Measurements from ENCODE around the gene BPIFB6. TPM values are rescaled to one million over a fixed set of nuclear protein-coding genes. Genes with fewer than 3 reads are reported as not detected.

Gene BPIFB6
- total and polyA plus RNA-seq, 10 of the 15 experiments (the other 5 are each of a cell fraction or from before 2014, with no cell fraction given) = not detected

DNA sequence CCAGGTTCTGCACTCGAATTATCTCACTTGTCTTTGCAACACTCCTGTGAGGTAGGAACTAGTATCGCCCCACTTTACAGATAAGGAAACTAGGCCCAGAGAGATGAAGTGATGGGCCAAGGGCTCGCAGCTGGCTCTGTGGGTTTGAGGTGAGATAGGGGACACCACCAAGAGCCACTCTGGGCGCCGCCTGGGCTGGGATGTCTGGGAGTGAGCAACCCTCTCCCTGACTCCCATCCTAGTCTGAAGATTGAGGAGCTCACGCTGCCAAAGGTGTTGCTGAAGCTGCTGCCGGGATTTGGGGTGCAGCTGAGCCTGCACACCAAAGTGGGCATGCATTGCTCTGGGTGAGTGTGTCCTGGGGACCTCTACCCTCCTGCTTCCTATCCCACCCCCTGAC, 27.7 kb downstream of the BPIFB6 start:
- ATAC-seq (no peak), FAIRE-seq (no peak), DNase-seq (ENCODE audit: low read depth, low spot score) (no peak)
- no peaks in the 10 kb centered on the region for H3K79me2 ChIP-seq (ENCODE audit: control insufficient read depth, insufficient read depth, low read length)
- POLR2A ChIA-PET = no interaction called here
- H4K20me1 ChIP-seq (ENCODE audit: control insufficient read depth, insufficient read depth) = no peaks in the 10 kb centered on the region
- CTCF ChIA-PET = no interaction called here
- H3K27ac ChIP-seq (ENCODE audit: control insufficient read depth, insufficient read depth) = no peak overlapping the region
- H2AFZ ChIP-seq (ENCODE audit: control insufficient read depth, low read depth, low read length) = no peak overlapping the region
- H3K36me3 ChIP-seq (ENCODE audit: control insufficient read depth in 2 of 2, insufficient read depth in 2 of 2, low read length in 1 of 2) = no peaks in the 10 kb centered on the region
- no peak overlapping the region for H3K9ac ChIP-seq (ENCODE audit: control insufficient read depth, insufficient read depth, low read length)
- intact Hi-C loops (cut with micrococcal nuclease; ENCODE audit: unreplicated experiment) (no loop called here), in situ Hi-C loops (cut with MboI) (no loop called here)
- WGBS (ENCODE audit: insufficient coverage, insufficient replicate concordance, low lambda C conversion rate, missing lambda C conversion rate) = 14% methylated on average over 7 of the region's 7 CpGs
- TF ChIP-seq, protein P1, sequence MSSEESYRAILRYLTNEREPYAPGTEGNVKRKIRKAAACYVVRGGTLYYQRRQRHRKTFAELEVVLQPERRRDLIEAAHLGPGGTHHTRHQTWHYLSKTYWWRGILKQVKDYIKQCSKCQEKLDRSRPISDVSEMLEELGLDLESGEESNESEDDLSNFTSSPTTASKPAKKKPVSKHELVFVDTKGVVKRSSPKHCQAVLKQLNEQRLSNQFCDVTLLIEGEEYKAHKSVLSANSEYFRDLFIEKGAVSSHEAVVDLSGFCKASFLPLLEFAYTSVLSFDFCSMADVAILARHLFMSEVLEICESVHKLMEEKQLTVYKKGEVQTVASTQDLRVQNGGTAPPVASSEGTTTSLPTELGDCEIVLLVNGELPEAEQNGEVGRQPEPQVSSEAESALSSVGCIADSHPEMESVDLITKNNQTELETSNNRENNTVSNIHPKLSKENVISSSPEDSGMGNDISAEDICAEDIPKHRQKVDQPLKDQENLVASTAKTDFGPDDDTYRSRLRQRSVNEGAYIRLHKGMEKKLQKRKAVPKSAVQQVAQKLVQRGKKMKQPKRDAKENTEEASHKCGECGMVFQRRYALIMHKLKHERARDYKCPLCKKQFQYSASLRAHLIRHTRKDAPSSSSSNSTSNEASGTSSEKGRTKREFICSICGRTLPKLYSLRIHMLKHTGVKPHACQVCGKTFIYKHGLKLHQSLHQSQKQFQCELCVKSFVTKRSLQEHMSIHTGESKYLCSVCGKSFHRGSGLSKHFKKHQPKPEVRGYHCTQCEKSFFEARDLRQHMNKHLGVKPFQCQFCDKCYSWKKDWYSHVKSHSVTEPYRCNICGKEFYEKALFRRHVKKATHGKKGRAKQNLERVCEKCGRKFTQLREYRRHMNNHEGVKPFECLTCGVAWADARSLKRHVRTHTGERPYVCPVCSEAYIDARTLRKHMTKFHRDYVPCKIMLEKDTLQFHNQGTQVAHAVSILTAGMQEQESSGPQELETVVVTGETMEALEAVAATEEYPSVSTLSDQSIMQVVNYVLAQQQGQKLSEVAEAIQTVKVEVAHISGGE (CRISPR knock-in tag; IDR thresholded peaks at IDR 0.05) = no peak
- TF ChIP-seq CHD4 (IDR thresholded peaks at IDR 0.05) = no peak
- no peak for TF ChIP-seq FOS (IDR thresholded peaks at IDR 0.05; ENCODE audit: borderline replicate concordance, extremely low read depth, insufficient read length)
- TF ChIP-seq LARP7 (IDR thresholded peaks at IDR 0.05) = no peak
- TF ChIP-seq, protein P2, sequence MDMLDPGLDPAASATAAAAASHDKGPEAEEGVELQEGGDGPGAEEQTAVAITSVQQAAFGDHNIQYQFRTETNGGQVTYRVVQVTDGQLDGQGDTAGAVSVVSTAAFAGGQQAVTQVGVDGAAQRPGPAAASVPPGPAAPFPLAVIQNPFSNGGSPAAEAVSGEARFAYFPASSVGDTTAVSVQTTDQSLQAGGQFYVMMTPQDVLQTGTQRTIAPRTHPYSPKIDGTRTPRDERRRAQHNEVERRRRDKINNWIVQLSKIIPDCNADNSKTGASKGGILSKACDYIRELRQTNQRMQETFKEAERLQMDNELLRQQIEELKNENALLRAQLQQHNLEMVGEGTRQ (IDR thresholded peaks at IDR 0.05; ENCODE audit: borderline replicate concordance, low read depth, low read length) = no peak
- TF ChIP-seq JUND (IDR thresholded peaks at IDR 0.05; ENCODE audit: low read depth, low read length) = no peak
- TF ChIP-seq ZSCAN29 (IDR thresholded peaks at IDR 0.05) = no peak
- no peak for TF ChIP-seq EGR1 (IDR thresholded peaks at IDR 0.05; ENCODE audit: borderline replicate concordance in 1 of 2, low read depth in 2 of 2, low read length in 2 of 2)
- no peak for TF ChIP-seq TAF1 (IDR thresholded peaks at IDR 0.05; ENCODE audit: borderline replicate concordance, low read depth, low read length)
- TF ChIP-seq ZNF207 (IDR thresholded peaks at IDR 0.05; ENCODE audit: borderline replicate concordance) = no peak
- no peak for TF ChIP-seq PAX5 (IDR thresholded peaks at IDR 0.05; ENCODE audit: borderline replicate concordance, low read depth, low read length)
- TF ChIP-seq HDAC2 (IDR thresholded peaks at IDR 0.05) = no peak
- TF ChIP-seq FOXK2 (IDR thresholded peaks at IDR 0.05) = no peak
- TF ChIP-seq KDM1A (IDR thresholded peaks at IDR 0.05; ENCODE audit: borderline replicate concordance) = no peak
- H3K27me3 ChIP-seq (replicated peaks in 1 of 2; ENCODE audit: control insufficient read depth in 2 of 2, insufficient read depth in 2 of 2, low read length in 1 of 2) = no peaks in the 10 kb centered on the region; a peak in 1 of 4 replicates
- SMC1A ChIA-PET (ENCODE audit: uncharacterized antibody, unreplicated experiment) = no interaction called here
- BruUV-seq (replicated peaks) = no TSS peak
- no peaks in the 10 kb centered on the region for H3K4me1 ChIP-seq (ENCODE audit: control insufficient read depth, insufficient read depth, low read length)
- no peak overlapping the region for H3K4me2 ChIP-seq (ENCODE audit: control insufficient read depth, insufficient read depth)
- RAD21 ChIA-PET (ENCODE audit: unreplicated experiment) = no interaction called here
- H3K9me3 ChIP-seq (replicated peaks; ENCODE audit: control insufficient read depth, insufficient read depth, low read length) = no peaks in the 10 kb centered on the region
- H3K4me3 ChIP-seq = no peak overlapping the region

Data from GM12878 (cell line).